HG02623 (cell line): ENCODE measurements around the gene DSG4.
"Not testable (repeated sequence)": the region's sequence is repeated elsewhere in the genome, so short reads cannot be mapped to it uniquely, and the experiment has no call there.

Experiments
- ATAC-seq: cut with Tn5 transposase; IDR thresholded peaks from one replicate; pipeline ENCODE4 v1.9.1; 2021; ENCODE audit warnings: moderate library complexity; ENCODE audit not compliant: unreplicated experiment

DSG4 gene

GRCh38 chr18:31376477-31376876 lies at the start of gene DSG4:
DSG4 (plus strand) TSS chr18:31376777; CDS start chr18:31376912, 135 bp downstream.
- ATAC-seq = no peak

- ATAC-seq = no peak
Observed at GRCh38 chr18:31329787-31330438, 46.7 kb upstream of the DSG4 start.

DNA sequence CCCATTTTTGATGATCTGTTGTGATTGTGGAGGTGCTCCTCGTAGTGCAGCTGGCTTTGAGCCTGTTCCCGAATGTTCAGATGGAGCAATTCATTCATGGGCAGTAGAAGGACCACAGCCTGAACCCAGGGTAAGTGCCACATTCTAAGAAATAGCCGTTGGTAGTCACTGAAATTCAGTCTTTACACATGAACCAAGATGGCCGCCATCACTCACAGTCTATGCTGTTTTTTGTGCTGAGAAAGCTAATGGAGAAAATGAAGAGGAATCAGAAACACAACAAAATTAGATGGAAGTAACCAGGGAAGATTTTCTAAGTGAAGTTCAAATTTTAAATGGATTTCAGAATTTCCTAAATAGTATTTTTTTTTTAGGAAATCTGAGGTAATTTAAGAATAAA lies 33.1 kb upstream of the DSG4 start:
- ATAC-seq = no peak

GRCh38 chr18:31353336-31353735 lies 23.2 kb upstream of the DSG4 start:
- not testable (repeated sequence) for ATAC-seq

GRCh38 chr18:31354990-31355389 lies 21.6 kb upstream of the DSG4 start:
- ATAC-seq = no peak

GRCh38 chr18:31356025-31356424 lies 20.6 kb upstream of the DSG4 start:
- ATAC-seq = no peak

DNA sequence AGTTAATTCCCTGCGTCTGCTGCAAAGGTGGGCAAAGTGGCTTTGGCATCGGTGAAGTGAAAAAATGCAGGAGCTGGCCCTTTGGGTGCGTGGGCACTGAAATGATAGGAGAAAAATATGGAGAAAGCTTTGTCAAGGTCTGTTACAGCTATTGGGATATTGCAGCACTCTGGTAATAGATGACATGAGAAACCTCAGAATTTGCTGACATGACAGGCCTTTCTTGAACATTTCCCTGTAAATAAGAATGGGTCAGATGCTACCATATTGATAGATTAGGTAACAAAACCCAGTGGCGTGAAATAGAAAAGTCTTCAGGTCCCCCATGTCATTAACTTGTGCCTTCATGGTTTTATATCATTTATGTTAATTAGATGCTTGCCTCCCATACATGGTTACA lies 12.4 kb upstream of the DSG4 start:
- ATAC-seq = no peak

DNA sequence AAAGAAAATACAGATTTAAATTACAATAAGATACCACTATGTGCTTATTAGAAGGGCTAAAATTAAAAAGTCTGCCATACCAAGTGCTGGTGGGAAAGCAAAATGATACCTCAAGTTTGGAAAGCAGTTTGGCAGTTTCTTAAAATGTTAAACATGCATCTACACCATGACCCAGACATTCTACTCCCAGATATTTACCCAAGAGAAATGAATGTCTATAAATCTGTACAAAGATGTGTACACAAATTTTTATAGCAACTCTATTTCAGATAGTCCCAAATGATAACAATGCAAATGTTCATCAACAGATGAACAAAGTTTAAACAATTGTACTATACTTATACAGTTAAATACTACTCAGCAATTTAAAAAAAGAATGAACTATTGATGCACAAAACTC lies 7.1 kb upstream of the DSG4 start:
- no peak for ATAC-seq

DNA sequence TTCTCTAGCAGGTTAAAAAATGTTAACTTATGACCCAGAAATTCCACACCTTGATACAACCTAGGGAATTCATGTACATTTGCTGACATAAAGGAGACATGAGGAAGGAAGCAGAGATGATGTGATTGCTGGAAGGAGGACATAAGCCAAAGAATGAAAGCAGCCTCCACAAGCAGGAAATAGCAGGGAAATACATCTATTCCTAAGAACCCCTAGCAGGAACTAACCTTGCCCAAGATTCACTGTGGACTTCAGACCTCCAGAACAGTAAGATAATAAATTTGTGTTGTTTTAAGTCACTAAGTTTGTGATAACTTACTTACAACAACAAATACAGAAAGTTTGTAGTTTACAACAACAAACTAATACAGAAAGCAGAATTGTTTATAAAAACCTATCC lies 4.6 kb upstream of the DSG4 start:
- no peak for ATAC-seq

- ATAC-seq = no peak
Observed at GRCh38 chr18:31373641-31374040, 2.9 kb upstream of the DSG4 start.

GRCh38 chr18:31380912-31381311 lies 4.3 kb downstream of the DSG4 start:
- ATAC-seq = no peak

GRCh38 chr18:31382107-31382506 lies 5.5 kb downstream of the DSG4 start:
- ATAC-seq = no peak

GRCh38 chr18:31386741-31387140 lies 10.2 kb downstream of the DSG4 start:
- no peak for ATAC-seq

GRCh38 chr18:31393286-31393685 lies 16.7 kb downstream of the DSG4 start:
- ATAC-seq = no peak

- no peak for ATAC-seq
Observed at GRCh38 chr18:31396796-31397612, 20.4 kb downstream of the DSG4 start.

GRCh38 chr18:31398191-31398590 lies 21.6 kb downstream of the DSG4 start:
- no peak for ATAC-seq

DNA sequence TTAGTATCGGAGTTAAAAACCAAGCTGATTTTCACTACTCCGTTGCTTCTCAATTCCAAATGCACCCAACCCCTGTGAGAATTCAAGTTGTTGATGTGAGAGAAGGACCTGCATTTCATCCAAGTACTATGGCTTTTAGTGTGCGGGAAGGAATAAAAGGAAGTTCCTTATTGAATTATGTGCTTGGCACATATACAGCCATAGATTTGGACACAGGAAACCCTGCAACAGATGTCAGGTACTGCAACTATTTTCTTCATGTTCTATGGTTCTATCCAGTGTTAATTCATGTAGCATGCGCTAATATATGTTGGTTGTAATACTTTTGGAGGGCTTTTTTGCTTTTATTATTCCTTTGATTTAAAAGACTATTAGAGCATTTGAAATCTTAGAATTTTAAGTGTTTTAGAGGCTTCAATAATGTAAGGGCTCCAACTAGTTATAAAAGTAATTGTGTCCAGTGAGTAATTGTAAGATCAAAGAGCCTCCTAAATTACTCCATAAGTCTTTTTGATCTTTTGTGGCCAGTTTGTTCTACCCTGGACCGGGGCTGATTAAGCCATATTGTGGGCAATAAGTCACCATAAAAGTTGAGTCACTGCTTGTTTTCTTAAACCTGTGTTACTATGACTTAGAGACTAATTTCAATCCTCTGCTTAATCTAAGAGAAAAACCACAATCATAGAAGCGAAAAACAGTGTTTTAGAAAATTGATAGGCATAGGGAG lies 22.9 kb downstream of the DSG4 start:
- no peak for ATAC-seq

- ATAC-seq = no peak
Observed at GRCh38 chr18:31401156-31402025, 24.8 kb downstream of the DSG4 start.

DNA sequence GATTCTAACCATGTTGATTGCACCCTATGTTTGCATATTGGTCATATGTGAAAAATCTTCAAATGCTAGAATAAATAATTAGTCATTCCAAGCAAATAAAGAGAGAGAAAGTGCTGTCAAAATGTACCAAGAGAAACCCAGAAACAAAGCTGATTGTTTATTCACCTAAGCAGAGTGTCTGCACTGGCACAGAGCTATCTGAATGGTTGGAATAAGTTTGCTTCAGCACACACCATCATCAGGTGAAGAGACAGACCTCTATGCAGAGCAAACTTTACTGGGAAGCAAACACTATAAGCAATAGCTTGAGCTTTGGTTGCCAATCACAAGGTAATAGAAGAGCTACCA lies 25.4 kb downstream of the DSG4 start:
- ATAC-seq = no peak

DNA sequence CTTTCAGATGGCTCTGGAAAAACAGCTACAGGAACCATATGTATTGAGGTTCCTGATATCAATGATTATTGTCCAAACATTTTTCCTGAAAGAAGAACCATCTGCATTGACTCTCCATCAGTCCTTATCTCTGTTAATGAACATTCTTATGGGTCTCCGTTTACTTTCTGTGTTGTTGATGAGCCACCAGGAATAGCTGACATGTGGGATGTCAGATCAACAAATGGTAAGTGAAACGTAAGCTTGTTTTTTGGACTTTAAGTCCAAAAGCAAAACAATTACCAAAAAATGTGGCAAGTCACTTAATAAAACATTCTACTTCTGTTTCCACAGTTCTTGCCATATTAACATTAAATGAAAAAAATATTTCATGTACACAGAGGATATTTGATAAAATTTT lies 26.8 kb downstream of the DSG4 start:
- ATAC-seq = no peak

GRCh38 chr18:31407649-31408048 lies 31.1 kb downstream of the DSG4 start:
- ATAC-seq = no peak
